Adrenal gland (tissue), 12 donors: ENCODE data around the gene PRG2. TPM values are rescaled to one million over a fixed set of nuclear protein-coding genes. Genes with fewer than 3 reads are reported as not detected.

Experiments used
- DNase-seq, 7 donors: peaks; one replicate each; pipeline ENCODE4 v3.0.0-alpha.2; 2019 to 2020
- H3K27ac ChIP-seq, 5 donors: fragments of 200-600 bp; sonication (generic) in 4 of 5; 1 replicate in 3 of 5; 2 replicates in 2 of 5; pipeline versions ENCODE4 v1.5.1 to v1.8.0; 2016 to 2020; ENCODE audit warnings: mild to moderate bottlenecking in 1 of 5
- H3K27me3 ChIP-seq: fragments of 200-600 bp; 2 replicates; pipeline ENCODE4 v1.8.0; 2021
- H3K36me3 ChIP-seq, 2 donors: fragments of 200-600 bp; replicated peaks in 1 of 2; 1 replicate in 1 of 2; 2 replicates in 1 of 2; pipeline versions ENCODE4 v1.5.1 to v1.8.0; 2018 to 2022
- H3K4me1 ChIP-seq, 2 donors: fragments of 200-600 bp; replicated peaks in 1 of 2; 1 replicate in 1 of 2; 2 replicates in 1 of 2; pipeline versions ENCODE4 v1.5.1 to v1.8.0; 2018 to 2021
- H3K4me3 ChIP-seq, 4 donors: fragments of 200-600 bp; sonication (generic) in 3 of 4; one replicate each; pipeline ENCODE4 v1.5.1; 2016 to 2018
- H3K9me3 ChIP-seq, 3 donors: fragments of 200-600 bp; sonication (generic) in 1 of 3; replicated peaks in 1 of 3; 1 replicate in 2 of 3; 2 replicates in 1 of 3; pipeline versions ENCODE4 v1.5.1 to v1.8.0; 2016 to 2021
- CTCF ChIP-seq, 6 experiments: fragments of 450-650 bp in 4 of 6; fragments of 200-600 bp in 2 of 6; sonication (generic) in 1 of 6; IDR thresholded peaks; 1 replicate in 5 of 6; 2 replicates in 1 of 6; pipeline versions ENCODE4 v1.5.1 to v1.8.0; 2016 to 2021; ENCODE audit warnings: antibody characterized with exemption in 6 of 6, mild to moderate bottlenecking in 2 of 6, moderate library complexity in 1 of 6
- POLR2A ChIP-seq, 2 donors: fragments of 450-650 bp; IDR thresholded peaks; one replicate each; pipeline ENCODE4 v1.6.1; 2017; ENCODE audit warnings: antibody characterized with exemption in 2 of 2, mild to moderate bottlenecking in 2 of 2, moderate library complexity in 1 of 2
- WGBS, 4 donors: extraction: QIAGEN DNeasy Blood & Tissue Kit in 2 of 4; methylation state at CpG; one replicate each; pipeline versions ENCODE4 v1.1.5 to v1.1.7; 2013 to 2017; 5-methylcytosine and 5-hydroxymethylcytosine counted together
- intact Hi-C, 2 donors: fragments of 100-400 bp; cut with DNase I; formaldehyde crosslinking; loops; one replicate each; pipeline versions ENCODE4 v1.14.1 to v1.15.0; 2022 to 2023
- polyA plus RNA-seq, 3 donors: library from polyadenylated mRNA; stranded (reverse); fragments of 200-250 nt in 2 of 3; fragments of 350-450 nt in 1 of 3; fragmentation: Illumina TruSeq in 1 of 3; extraction: RNeasy Lipid Tissue Mini Kit (QIAGEN cat#74804) in 1 of 3; gene quantifications; one replicate each; pipeline ENCODE4 v1.2.3, GENCODE V29; 2013 to 2014
- total RNA-seq, 9 donors: library from RNA; depleted of rRNA in 4 of 9; stranded (reverse); fragments of >200 nt in 4 of 9; fragments of 120-200 nt in 1 of 9; fragmentation: NEBNext Ultra II Directional in 1 of 9; extraction: Animal tissue kit (Norgen Biotek cat#: 25700) in 1 of 9; gene quantifications; one replicate each; pipeline versions ENCODE4 v1.1.0 to v1.2.4, GENCODE V29; 2013 to 2023
- donor health status: healthy with polysubstance abuse.
- donor health status: Bipolar disorder and iron deficiency.
- donor health status: DM: yes; HTN: yes; CAD: no.
- donor health status: DM: no; HTN: no; CAD: no.
- donor health status: DM: no; HTN: no; CAD: no.
- donor health status: DM: yes; HTN: yes; CAD: no.

The PRG2 gene
- total and polyA plus RNA-seq, 12 donors = 0.24 to 0.97 (median 0.27) TPM; not detected in 8

- Histone ChIP-seq H3K4me1 (no peaks in the 10 kb centered on the region), H3K4me3 (no peak overlapping the region), H3K27me3 (no peaks in the 10 kb centered on the region), H3K9me3 (no peaks in the 10 kb centered on the region), H3K27ac (no peak overlapping the region), H3K36me3 (no peaks in the 10 kb centered on the region)
- intact Hi-C loops = no loop called here
- TF ChIP-seq POLR2A (IDR thresholded peaks at IDR 0.05) (no peak), CTCF (IDR thresholded peaks at IDR 0.05) (no peak)
- WGBS, 4 donors = 80 to 90% (median 81%) methylated on average over 4 of the region's 4 CpGs
- DNase-seq = no peak
These were observed 9.6 kb upstream of the PRG2 start for GRCh38 chr11:57399972-57400578.

- Histone ChIP-seq H3K36me3 (no peaks in the 10 kb centered on the region), H3K27me3 (no peaks in the 10 kb centered on the region), H3K27ac (no peak overlapping the region), H3K4me1 (no peaks in the 10 kb centered on the region), H3K9me3 (no peaks in the 10 kb centered on the region), H3K4me3 (no peak overlapping the region)
- WGBS, 4 donors = 66 to 71% (median 67%) methylated on average over 3 to 5 of the region's 5 CpGs
- intact Hi-C loops = no loop called here
- DNase-seq = no peak
- TF ChIP-seq CTCF (IDR thresholded peaks at IDR 0.05) = no peak
- no peak for TF ChIP-seq POLR2A (IDR thresholded peaks at IDR 0.05)
These were observed 8.8 kb upstream of the PRG2 start for GRCh38 chr11:57399221-57399620.

- Histone ChIP-seq H3K4me3 (no peak overlapping the region), H3K27me3 (no peaks in the 10 kb centered on the region), H3K4me1 (no peaks in the 10 kb centered on the region), H3K36me3 (no peaks in the 10 kb centered on the region), H3K27ac (no peak overlapping the region), H3K9me3 (no peaks in the 10 kb centered on the region)
- intact Hi-C loops = no loop called here
- TF ChIP-seq POLR2A (IDR thresholded peaks at IDR 0.05) (no peak), CTCF (IDR thresholded peaks at IDR 0.05) (no peak)
- 69 to 78% (median 74%) methylated on average over 4 of the region's 4 CpGs for WGBS, 4 donors
- DNase-seq = no peak
These were observed 7.0 kb upstream of the PRG2 start for GRCh38 chr11:57397394-57397990.

- intact Hi-C loops = no loop called here
- H3K27me3 ChIP-seq = no peaks in the 10 kb centered on the region
- H3K27ac ChIP-seq = no peak overlapping the region
- TF ChIP-seq CTCF (IDR thresholded peaks at IDR 0.05) = no peak
- no peak for TF ChIP-seq POLR2A (IDR thresholded peaks at IDR 0.05)
- no peaks in the 10 kb centered on the region for H3K4me1 ChIP-seq
- no peaks in the 10 kb centered on the region for H3K36me3 ChIP-seq
- 55 to 64% (median 60%) methylated on average over 2 of the region's 2 CpGs for WGBS, 4 donors
- no peak for DNase-seq
- no peaks in the 10 kb centered on the region for H3K9me3 ChIP-seq
- H3K4me3 ChIP-seq = no peak overlapping the region
These were observed 6.3 kb upstream of the PRG2 start for GRCh38 chr11:57396744-57397143.
